HL-60 (cell line): ENCODE measurements around the gene NOS1AP.

ENCODE experiments used
- DNase-seq, 2 experiments: peaks; one replicate each; pipeline ENCODE4 v3.0.0-alpha.2; 2010 to 2020; ENCODE audit warnings: low read depth in 1 of 2, low spot score in 1 of 2
- H3K27ac ChIP-seq: fragments of 250-450 bp; sonication (Bioruptor Pico); replicated peaks from 2 replicates; pipeline ENCODE4 v1.5.1; 2020; ENCODE audit warnings: mild to moderate bottlenecking, moderate library complexity
- H3K27me3 ChIP-seq: fragments of 250-450 bp; sonication (Bioruptor Pico); 2 replicates; pipeline ENCODE4 v1.5.1; 2021; ENCODE audit warnings: mild to moderate bottlenecking, moderate library complexity; ENCODE audit not compliant: insufficient read depth, poor library complexity, severe bottlenecking
- H3K4me3 ChIP-seq: replicated peaks from 2 replicates; pipeline ENCODE4 v1.5.1; 2011; ENCODE audit warnings: mild to moderate bottlenecking, control low read depth, low read length; ENCODE audit not compliant: insufficient read depth
- CTCF ChIP-seq: IDR thresholded peaks from one replicate; pipeline ENCODE4 v1.5.1; 2011; ENCODE audit warnings: low read length, control low read depth, inconsistent platforms; ENCODE audit not compliant: insufficient read depth
- GABPA ChIP-seq: IDR thresholded peaks from 2 replicates; pipeline ENCODE4 v1.6.1; 2012; ENCODE audit warnings: low read depth
- POLR2AphosphoS5 ChIP-seq: IDR thresholded peaks from 2 replicates; pipeline ENCODE4 v1.6.1; 2012; ENCODE audit warnings: low read depth
- REST ChIP-seq: IDR thresholded peaks from 2 replicates; pipeline ENCODE4 v1.6.1; 2012; ENCODE audit warnings: low read depth; ENCODE audit not compliant: insufficient replicate concordance
- SPI1 ChIP-seq: IDR thresholded peaks from 2 replicates; pipeline ENCODE4 v1.6.1; 2012; ENCODE audit warnings: low read depth, mild to moderate bottlenecking, borderline replicate concordance

NOS1AP gene

GRCh38 chr1:162293073-162293692 lies 223.7 kb downstream of the NOS1AP start:
- H3K27me3 ChIP-seq = no peaks in the 10 kb centered on the region
- H3K4me3 ChIP-seq = no peak overlapping the region
- DNase-seq = no peak
- no peak for TF ChIP-seq SPI1
- TF ChIP-seq CTCF = no peak
- TF ChIP-seq REST = no peak
- no peak for TF ChIP-seq POLR2AphosphoS5
- no peak for TF ChIP-seq GABPA
- no peak overlapping the region for H3K27ac ChIP-seq

- no peak for DNase-seq
- Histone ChIP-seq H3K4me3 (no peak overlapping the region), H3K27ac (no peak overlapping the region), H3K27me3 (no peaks in the 10 kb centered on the region)
- no peak for TF ChIP-seq CTCF
- no peak for TF ChIP-seq SPI1
- TF ChIP-seq POLR2AphosphoS5 = no peak
- no peak for TF ChIP-seq GABPA
- no peak for TF ChIP-seq REST
These were observed 224.5 kb downstream of the NOS1AP start for GRCh38 chr1:162294015-162294414.

GRCh38 chr1:162297208-162297607 lies 227.7 kb downstream of the NOS1AP start:
- no peak for DNase-seq
- Histone ChIP-seq H3K4me3 (no peak overlapping the region), H3K27ac (no peak overlapping the region), H3K27me3 (no peaks in the 10 kb centered on the region)
- TF ChIP-seq GABPA (no peak), SPI1 (no peak), POLR2AphosphoS5 (no peak), CTCF (no peak), REST (no peak)
